HG02852 (cell line): Measurements from ENCODE around the gene METAP1D.
"Not testable (repeated sequence)": the region's sequence is repeated elsewhere in the genome, so short reads cannot be mapped to it uniquely, and the experiment has no call there.

ENCODE experiments used
- ATAC-seq: cut with Tn5 transposase; IDR thresholded peaks from one replicate; pipeline ENCODE4 v1.9.1; 2021; ENCODE audit warnings: mild to moderate bottlenecking, moderate library complexity; ENCODE audit not compliant: unreplicated experiment

The METAP1D gene

GRCh38 chr2:172100935-172101820 lies 101.4 kb downstream of the METAP1D start:
- ATAC-seq = no peak

GRCh38 chr2:172101821-172102390 lies 102.2 kb downstream of the METAP1D start:
- ATAC-seq = peak; percentile 3

GRCh38 chr2:172102391-172103359 lies 102.9 kb downstream of the METAP1D start, which contains the start of gene DLX2:
DLX2 (minus strand) TSS chr2:172102900; CDS start chr2:172102538, 362 bp downstream.
- ATAC-seq = peak; percentile 71

GRCh38 chr2:172103471-172104272 lies 103.9 kb downstream of the METAP1D start:
- ATAC-seq = no peak

- ATAC-seq = no peak
Observed at GRCh38 chr2:172105471-172106107, 105.8 kb downstream of the METAP1D start.

GRCh38 chr2:172106108-172106961 lies 106.6 kb downstream of the METAP1D start:
- ATAC-seq = no peak

GRCh38 chr2:172107690-172108586 lies 108.2 kb downstream of the METAP1D start:
- ATAC-seq = no peak

GRCh38 chr2:172108587-172108930 lies 108.8 kb downstream of the METAP1D start:
- no peak for ATAC-seq

GRCh38 chr2:172109256-172109987 lies 109.7 kb downstream of the METAP1D start:
- no peak for ATAC-seq

- no peak for ATAC-seq
Observed at GRCh38 chr2:172109988-172110811, 110.4 kb downstream of the METAP1D start.

- no peak for ATAC-seq
Observed at GRCh38 chr2:172113617-172114016, 113.9 kb downstream of the METAP1D start.

GRCh38 chr2:172114176-172114575 lies 114.4 kb downstream of the METAP1D start:
- not testable (repeated sequence) for ATAC-seq

- no peak for ATAC-seq
Observed at GRCh38 chr2:172114579-172114978, 114.8 kb downstream of the METAP1D start.

GRCh38 chr2:172116107-172116506 lies 116.4 kb downstream of the METAP1D start:
- no peak for ATAC-seq

GRCh38 chr2:172119089-172119488 lies 119.3 kb downstream of the METAP1D start:
- no peak for ATAC-seq

- no peak for ATAC-seq
Observed at GRCh38 chr2:172120118-172120517, 120.4 kb downstream of the METAP1D start.
